GM21447 (cell line): Measurements from ENCODE around the gene ZNF860.

Source experiments
- ATAC-seq: cut with Tn5 transposase; IDR thresholded peaks from one replicate; pipeline ENCODE4 v1.9.1; 2021; ENCODE audit not compliant: unreplicated experiment

ZNF860 gene

GRCh38 chr3:31981206-31982181, at the start of gene ZNF860, which contains the start of gene OSBPL10:
Gene ZNF860, plus strand, starts transcription at chr3:31981750. Its CDS starts 7,330 bp downstream, at chr3:31989080.
Gene OSBPL10, minus strand, starts transcription at chr3:31981262. Its CDS starts 83 bp downstream, at chr3:31981179.
- ATAC-seq = peak; percentile 28

GRCh38 chr3:31932990-31933389, 48.6 kb upstream of the ZNF860 start:
- no peak for ATAC-seq

GRCh38 chr3:31934018-31934417, 47.5 kb upstream of the ZNF860 start:
- ATAC-seq = no peak

GRCh38 chr3:31934866-31935265, 46.7 kb upstream of the ZNF860 start:
- no peak for ATAC-seq

GRCh38 chr3:31936420-31937060, 45.0 kb upstream of the ZNF860 start:
- ATAC-seq = no peak

- no peak for ATAC-seq
Observed at GRCh38 chr3:31937225-31937624, 44.3 kb upstream of the ZNF860 start.

GRCh38 chr3:31942446-31942845, 39.1 kb upstream of the ZNF860 start:
- ATAC-seq = no peak

GRCh38 chr3:31943041-31943440, 38.5 kb upstream of the ZNF860 start:
- no peak for ATAC-seq

- no peak for ATAC-seq
Observed at GRCh38 chr3:31945738-31946052, 35.9 kb upstream of the ZNF860 start.

- no peak for ATAC-seq
Observed at GRCh38 chr3:31946484-31947081, 35.0 kb upstream of the ZNF860 start.

- ATAC-seq = no peak
Observed at GRCh38 chr3:31947162-31947561, 34.4 kb upstream of the ZNF860 start.

GRCh38 chr3:31947671-31948091, 33.9 kb upstream of the ZNF860 start:
- ATAC-seq = no peak

- ATAC-seq = no peak
Observed at GRCh38 chr3:31948280-31948679, 33.3 kb upstream of the ZNF860 start.

- ATAC-seq = peak; percentile 85
Observed at GRCh38 chr3:31952205-31952604, 29.3 kb upstream of the ZNF860 start.

GRCh38 chr3:31953091-31953490, 28.5 kb upstream of the ZNF860 start:
- no peak for ATAC-seq

- ATAC-seq = no peak
Observed at GRCh38 chr3:31953636-31954035, 27.9 kb upstream of the ZNF860 start.

- ATAC-seq = no peak
Observed at GRCh38 chr3:31955581-31955980, 26.0 kb upstream of the ZNF860 start.

GRCh38 chr3:31957106-31957505, 24.4 kb upstream of the ZNF860 start:
- no peak for ATAC-seq

- no peak for ATAC-seq
Observed at GRCh38 chr3:31958701-31959152, 22.8 kb upstream of the ZNF860 start.

- ATAC-seq = no peak
Observed at GRCh38 chr3:31959251-31959650, 22.3 kb upstream of the ZNF860 start.

GRCh38 chr3:31959951-31960792, 21.4 kb upstream of the ZNF860 start:
- ATAC-seq = no peak
